Upper lobe of left lung (tissue), 6 donors: ENCODE results near the gene KDM4B. TPM values are rescaled to one million over a fixed set of nuclear protein-coding genes. Genes with fewer than 3 reads are reported as not detected.

Source experiments
- ATAC-seq, 2 donors: fragments of 200-7000 bp; cut with Tn5 transposase; one replicate each; pipeline ENCODE4 v1.9.1; 2022; ENCODE audit warnings: mild to moderate bottlenecking in 2 of 2, moderate library complexity in 2 of 2; ENCODE audit not compliant: low FRiP score in 2 of 2
- DNase-seq, 2 donors: peaks; one replicate each; pipeline ENCODE4 v3.0.0-alpha.2; 2019 to 2020
- H3K27ac ChIP-seq, 4 donors: fragments of 200-600 bp; sonication (generic); one replicate each; pipeline ENCODE4 v1.5.1; 2016 to 2019
- H3K27me3 ChIP-seq, 4 donors: fragments of 200-600 bp; sonication (generic); one replicate each; pipeline ENCODE4 v1.5.1; 2017 to 2019
- H3K36me3 ChIP-seq, 4 donors: fragments of 200-600 bp; sonication (generic); one replicate each; pipeline ENCODE4 v1.5.1; 2016 to 2019
- H3K4me1 ChIP-seq, 4 donors: fragments of 200-600 bp; sonication (generic); one replicate each; pipeline ENCODE4 v1.5.1; 2018 to 2019
- H3K4me3 ChIP-seq, 4 donors: fragments of 200-600 bp; sonication (generic); one replicate each; pipeline ENCODE4 v1.5.1; 2017 to 2019; ENCODE audit warnings: mild to moderate bottlenecking in 2 of 4, moderate library complexity in 1 of 4
- H3K9me3 ChIP-seq, 4 donors: fragments of 200-600 bp; sonication (generic); one replicate each; pipeline ENCODE4 v1.5.1; 2018 to 2019
- CTCF ChIP-seq, 6 experiments: fragments of 450-650 bp in 4 of 6; fragments of 200-600 bp in 2 of 6; sonication (generic) in 2 of 6; IDR thresholded peaks; one replicate each; pipeline ENCODE4 v1.5.1; 2016 to 2019; ENCODE audit warnings: antibody characterized with exemption in 6 of 6
- EP300 ChIP-seq, 4 donors: sonication (generic); formaldehyde crosslinking; IDR thresholded peaks; one replicate each; pipeline ENCODE4 v1.5.1; 2017; ENCODE audit warnings: antibody characterized with exemption in 4 of 4, control low read depth in 2 of 4
- POLR2A ChIP-seq, 4 donors: fragments of 450-650 bp; IDR thresholded peaks; one replicate each; pipeline ENCODE4 v1.5.1; 2016 to 2017; ENCODE audit warnings: antibody characterized with exemption in 4 of 4, mild to moderate bottlenecking in 2 of 4
- POLR2AphosphoS5 ChIP-seq, 2 donors: sonication (generic); formaldehyde crosslinking; IDR thresholded peaks; one replicate each; pipeline ENCODE4 v1.5.1; 2017; ENCODE audit warnings: antibody characterized with exemption in 2 of 2
- WGBS, 2 donors: methylation state at CpG; one replicate each; pipeline ENCODE4 v1.1.5; 2017 to 2018; 5-methylcytosine and 5-hydroxymethylcytosine counted together
- total RNA-seq, 6 donors: library from RNA; depleted of rRNA in 4 of 6; stranded (reverse); fragments of >200 nt in 4 of 6; gene quantifications; one replicate each; pipeline versions ENCODE4 v1.1.0 to v1.2.1, GENCODE V29; 2016 to 2021
- donor health status: DM: no; HTN: no; CAD: no; lungs with moderate emphysema.
- donor health status: DM: no; HTN: yes; CAD: no; lungs with severe emphysema.

KDM4B gene
- total RNA-seq, 6 donors from 2014 or later, result 28.1 to 112 (median 38.2) TPM

- WGBS, 2 donors, result 83 to 88% methylated on average over 19 of the region's 19 CpGs
- H3K9me3 ChIP-seq, result no peaks in the 10 kb centered on the region
- H3K4me3 ChIP-seq, result no peak overlapping the region
- H3K27me3 ChIP-seq, result no peaks in the 10 kb centered on the region
- DNase-seq (peak in 1 of 2 donors; percentile 36), ATAC-seq (no peak)
- H3K4me1 ChIP-seq, result no peaks in the 10 kb centered on the region
- TF ChIP-seq POLR2A (IDR thresholded peaks at IDR 0.05), result no peak
- no peak for TF ChIP-seq POLR2AphosphoS5 (IDR thresholded peaks at IDR 0.05)
- TF ChIP-seq EP300 (IDR thresholded peaks at IDR 0.05), result no peak
- TF ChIP-seq CTCF (IDR thresholded peaks at IDR 0.05), result no peak
- no peaks in the 10 kb centered on the region for H3K36me3 ChIP-seq
- no peak overlapping the region for H3K27ac ChIP-seq
Observed at GRCh38 chr19:5177745-5178450, 209.0 kb downstream of the KDM4B start.

DNA sequence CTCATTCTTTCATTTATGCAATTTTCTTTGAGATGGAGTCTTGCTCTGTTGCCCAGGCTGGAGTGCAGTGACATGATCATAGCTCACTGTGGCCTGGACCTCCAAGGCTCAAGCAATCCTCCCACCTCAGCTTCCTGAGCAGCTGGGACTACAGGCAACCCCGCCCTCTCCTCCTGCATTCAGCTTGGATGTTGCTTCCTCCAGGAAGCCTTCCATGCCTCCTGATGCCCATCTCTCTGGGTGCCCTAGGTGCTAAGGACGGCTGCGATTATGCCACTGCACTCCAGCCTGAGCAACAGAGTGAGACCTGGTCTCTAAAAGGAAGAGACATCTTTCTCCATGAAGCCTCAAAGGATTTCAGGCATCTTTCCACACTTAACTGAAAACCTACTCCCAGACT, 209.9 kb downstream of the KDM4B start:
- Histone ChIP-seq H3K4me3 (no peak overlapping the region), H3K27me3 (no peaks in the 10 kb centered on the region), H3K27ac (no peak overlapping the region), H3K4me1 (no peaks in the 10 kb centered on the region), H3K9me3 (no peaks in the 10 kb centered on the region), H3K36me3 (no peaks in the 10 kb centered on the region)
- DNase-seq, result no peak
- 92 to 93% methylated on average over 3 of the region's 3 CpGs for WGBS, 2 donors
- no peak for TF ChIP-seq POLR2A (IDR thresholded peaks at IDR 0.05)
- TF ChIP-seq POLR2AphosphoS5 (IDR thresholded peaks at IDR 0.05), result no peak
- TF ChIP-seq CTCF (IDR thresholded peaks at IDR 0.05), result no peak
- TF ChIP-seq EP300 (IDR thresholded peaks at IDR 0.05), result no peak
- ATAC-seq, result no peak

DNA sequence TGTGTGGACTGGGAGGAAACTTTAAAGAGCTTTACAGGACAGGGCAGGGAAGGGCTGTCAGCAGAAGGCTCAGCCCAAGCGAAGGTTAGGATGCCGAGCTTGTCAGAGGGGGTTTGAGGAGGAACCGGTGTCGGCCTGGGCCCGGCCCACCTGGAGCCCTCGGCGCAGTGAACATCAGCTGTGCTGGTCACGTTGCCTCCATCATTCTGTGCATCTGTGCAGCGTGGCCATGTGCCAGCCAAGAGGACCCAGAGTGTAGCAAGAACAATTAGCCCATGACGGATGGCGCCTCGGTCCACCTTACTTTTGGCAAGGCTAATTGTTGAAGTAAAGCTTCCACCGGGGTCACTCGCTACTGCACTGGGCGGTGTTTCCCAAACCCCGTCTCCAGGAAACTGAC, 210.3 kb downstream of the KDM4B start:
- ATAC-seq, result no peak
- Histone ChIP-seq H3K36me3 (no peaks in the 10 kb centered on the region), H3K9me3 (no peaks in the 10 kb centered on the region), H3K4me3 (no peak overlapping the region), H3K27ac (no peak overlapping the region), H3K4me1 (no peaks in the 10 kb centered on the region), H3K27me3 (no peaks in the 10 kb centered on the region)
- TF ChIP-seq CTCF (IDR thresholded peaks at IDR 0.05) (no peak), POLR2AphosphoS5 (IDR thresholded peaks at IDR 0.05) (no peak), POLR2A (IDR thresholded peaks at IDR 0.05) (no peak), EP300 (IDR thresholded peaks at IDR 0.05) (no peak)
- WGBS, 2 donors, result 73 to 85% methylated on average over 15 to 16 of the region's 16 CpGs
- no peak for DNase-seq

DNA sequence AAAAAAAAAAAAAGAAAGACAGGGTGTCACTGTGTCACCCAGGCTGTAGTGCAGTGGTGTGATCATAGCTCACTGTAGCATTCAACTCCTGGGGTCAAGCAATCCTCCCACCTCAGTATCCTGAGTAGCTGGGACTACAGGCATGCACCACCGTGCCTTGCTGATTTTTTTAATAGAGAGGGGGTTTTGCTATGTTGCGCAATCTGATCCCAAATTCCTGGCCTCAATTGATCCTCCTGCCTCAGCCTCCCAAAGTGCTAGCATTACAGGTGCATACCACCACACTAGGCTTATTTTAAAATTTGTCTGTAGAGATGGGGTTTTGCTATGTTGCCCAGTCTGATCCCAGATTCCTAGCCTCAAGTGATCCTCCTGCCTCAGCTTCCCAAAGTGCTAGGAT, 212.4 kb downstream of the KDM4B start:
- Histone ChIP-seq H3K4me3 (no peak overlapping the region), H3K36me3 (no peaks in the 10 kb centered on the region), H3K27me3 (no peaks in the 10 kb centered on the region), H3K27ac (no peak overlapping the region), H3K4me1 (no peaks in the 10 kb centered on the region), H3K9me3 (no peaks in the 10 kb centered on the region)
- DNase-seq (no peak), ATAC-seq (no peak)
- TF ChIP-seq CTCF (IDR thresholded peaks at IDR 0.05) (no peak), EP300 (IDR thresholded peaks at IDR 0.05) (no peak), POLR2A (IDR thresholded peaks at IDR 0.05) (no peak), POLR2AphosphoS5 (IDR thresholded peaks at IDR 0.05) (no peak)
- 88 to 92% methylated on average over 2 of the region's 2 CpGs for WGBS, 2 donors

DNA sequence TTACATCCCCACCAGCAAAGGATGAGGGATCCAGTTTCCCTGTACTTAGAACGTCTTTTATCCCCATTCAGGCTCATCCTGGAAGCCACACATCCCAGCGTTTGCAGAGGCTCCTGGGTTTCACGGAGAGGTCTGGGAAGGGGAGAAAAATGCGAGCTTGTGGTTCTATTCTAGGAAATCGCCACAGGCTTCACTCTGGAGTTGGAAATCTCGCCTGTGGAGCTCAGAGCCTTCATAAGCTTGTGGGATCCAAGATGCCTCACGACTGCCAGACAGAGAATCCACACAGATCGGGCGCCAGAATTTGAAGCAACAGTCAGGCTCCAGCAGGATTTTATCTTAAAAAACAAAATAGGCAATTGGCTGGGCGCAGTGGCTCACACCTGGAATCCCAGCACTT, 213.8 kb downstream of the KDM4B start:
- 76 to 80% methylated on average over 10 of the region's 10 CpGs for WGBS, 2 donors
- Histone ChIP-seq H3K27me3 (no peaks in the 10 kb centered on the region), H3K4me1 (no peaks in the 10 kb centered on the region)

More for the DNA sequence above, 213.8 kb downstream of the KDM4B start:
- Histone ChIP-seq H3K9me3 (no peaks in the 10 kb centered on the region), H3K36me3 (no peaks in the 10 kb centered on the region), H3K4me3 (no peak overlapping the region), H3K27ac (no peak overlapping the region)
- TF ChIP-seq CTCF (IDR thresholded peaks at IDR 0.05), result no peak
- TF ChIP-seq EP300 (IDR thresholded peaks at IDR 0.05), result no peak
- TF ChIP-seq POLR2AphosphoS5 (IDR thresholded peaks at IDR 0.05), result no peak
- no peak for TF ChIP-seq POLR2A (IDR thresholded peaks at IDR 0.05)
- ATAC-seq, result no peak
- no peak for DNase-seq
